Smooth muscle cell (in vitro differentiated cells): ENCODE results near the gene RETSAT. TPM values are rescaled to one million over a fixed set of nuclear protein-coding genes. Genes with fewer than 3 reads are reported as not detected.

ENCODE experiments used
- DNase-seq: peaks from one replicate; lab custom pipeline; 2025; ENCODE audit not compliant: unreplicated experiment; lab: John Stamatoyannopoulos, UW
- H2AFZ ChIP-seq: fragments of 200-600 bp; sonication (generic); 2 replicates; pipeline ENCODE4 v1.6.0; 2016; ENCODE audit warnings: antibody characterized with exemption, low read depth, mild to moderate bottlenecking
- H3F3A ChIP-seq: fragments of 200-600 bp; sonication (generic); 2 replicates; pipeline ENCODE4 v1.6.0; 2017; ENCODE audit warnings: antibody characterized with exemption, low read depth
- H3K27ac ChIP-seq: fragments of 200-600 bp; sonication (generic); 2 replicates; pipeline ENCODE4 v1.5.1; 2016; ENCODE audit warnings: low read depth, mild to moderate bottlenecking
- H3K27me3 ChIP-seq: fragments of 200-600 bp; sonication (generic); 2 replicates; pipeline ENCODE4 v1.6.1; 2016; ENCODE audit warnings: low read depth, mild to moderate bottlenecking
- H3K36me3 ChIP-seq: fragments of 200-600 bp; sonication (generic); 2 replicates; pipeline ENCODE4 v1.5.1; 2016; ENCODE audit warnings: low read depth
- H3K4me1 ChIP-seq: fragments of 200-600 bp; sonication (generic); 2 replicates; pipeline ENCODE4 v1.5.1; 2016; ENCODE audit warnings: low read depth
- H3K4me2 ChIP-seq: fragments of 200-600 bp; sonication (generic); 2 replicates; pipeline ENCODE4 v1.6.0; 2016; ENCODE audit warnings: mild to moderate bottlenecking
- H3K4me3 ChIP-seq: fragments of 200-600 bp; sonication (generic); 2 replicates; pipeline ENCODE4 v1.5.1; 2016; ENCODE audit warnings: mild to moderate bottlenecking
- H3K79me2 ChIP-seq: fragments of 200-600 bp; sonication (generic); 2 replicates; pipeline ENCODE4 v1.6.0; 2016; ENCODE audit warnings: low read depth, mild to moderate bottlenecking
- H3K9ac ChIP-seq: fragments of 200-600 bp; sonication (generic); 2 replicates; pipeline ENCODE4 v1.6.0; 2016; ENCODE audit warnings: low read depth
- H3K9me3 ChIP-seq: fragments of 200-600 bp; sonication (generic); replicated peaks from 2 replicates; pipeline ENCODE4 v1.5.1; 2016; ENCODE audit warnings: low read depth
- H4K20me1 ChIP-seq: fragments of 200-600 bp; sonication (generic); 2 replicates; pipeline ENCODE4 v1.6.0; 2016; ENCODE audit warnings: low read depth
- WGBS: methylation state at CpG from one replicate; pipeline ENCODE4 v1.1.7; 2016; ENCODE audit warnings: low lambda C conversion rate; 5-methylcytosine and 5-hydroxymethylcytosine counted together
- polyA plus RNA-seq: library from polyadenylated mRNA; unstranded; fragments of >200 nt; fragmentation: Nextera tagmentation; extraction: Ambion mirVana; gene quantifications from 2 replicates; pipeline ENCODE4 v1.2.1, GENCODE V29; 2016
- total RNA-seq: library from RNA; depleted of rRNA; stranded (reverse); fragments of >200 nt; gene quantifications from 2 replicates; pipeline ENCODE4 v1.2.3, GENCODE V29; 2014
- TF ChIP-seq, protein P1 (sequence below): fragments of 200-600 bp; sonication (generic); IDR thresholded peaks from 2 replicates; pipeline ENCODE4 v1.5.1; 2017; ENCODE audit warnings: borderline replicate concordance, mild to moderate bottlenecking, antibody characterized with exemption; ENCODE audit not compliant: insufficient read depth, poor library complexity, severe bottlenecking

RETSAT gene
- total and polyA plus RNA-seq, 2 experiments from 2014 or later = 17.9 to 29.9 TPM

DNA sequence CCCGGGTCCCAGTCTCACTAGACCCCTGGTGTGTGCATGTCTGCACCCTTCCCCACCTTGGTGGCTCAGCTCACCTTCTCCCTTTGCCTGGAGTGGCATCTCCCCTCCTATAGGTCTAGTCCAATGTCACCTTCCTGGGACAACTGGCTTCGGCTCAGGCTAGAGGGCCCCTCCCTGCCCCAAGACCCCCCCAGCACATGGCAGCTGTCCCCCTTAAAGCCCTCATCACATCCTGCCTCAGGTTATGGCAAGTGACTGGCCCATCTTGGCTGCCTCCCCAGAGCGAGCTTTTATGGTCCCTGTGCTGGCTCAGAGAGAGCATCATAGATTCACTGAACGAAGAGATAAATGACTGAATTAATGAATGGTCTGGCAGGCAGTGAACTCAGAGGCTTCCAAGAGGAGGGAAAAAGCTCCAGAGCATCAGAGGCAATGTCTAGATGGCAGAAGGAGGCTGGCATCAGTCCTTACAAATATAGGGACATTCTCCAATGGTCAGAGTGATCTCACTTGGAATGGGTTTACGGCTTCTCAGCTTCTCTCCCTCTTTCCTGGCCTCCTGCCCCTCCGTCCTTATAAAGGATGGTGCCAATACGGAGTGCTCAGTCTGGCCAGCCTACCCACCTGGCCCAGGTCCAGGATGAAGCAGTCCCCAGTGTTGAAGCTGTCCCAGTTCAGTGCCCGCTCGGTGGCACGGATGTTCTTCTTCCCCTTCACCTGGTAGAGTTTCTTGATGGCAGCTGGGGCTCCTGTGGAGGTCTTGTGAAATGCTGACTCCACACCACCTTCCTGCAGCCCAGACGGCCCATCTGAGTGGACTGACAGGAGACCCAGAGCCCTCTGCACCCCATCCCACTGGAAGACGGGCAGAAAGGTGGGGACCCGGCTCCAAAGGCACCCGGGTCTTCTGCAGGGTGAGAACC lies 46.5 kb upstream of the RETSAT start:
- H3K4me1 ChIP-seq = no peaks in the 10 kb centered on the region
- H3K36me3 ChIP-seq = no peaks in the 10 kb centered on the region
- DNase-seq = no peak
- H3K4me3 ChIP-seq = no peak overlapping the region
- H3K27ac ChIP-seq = no peak overlapping the region
- no peak overlapping the region for H2AFZ ChIP-seq
- TF ChIP-seq, protein P1, sequence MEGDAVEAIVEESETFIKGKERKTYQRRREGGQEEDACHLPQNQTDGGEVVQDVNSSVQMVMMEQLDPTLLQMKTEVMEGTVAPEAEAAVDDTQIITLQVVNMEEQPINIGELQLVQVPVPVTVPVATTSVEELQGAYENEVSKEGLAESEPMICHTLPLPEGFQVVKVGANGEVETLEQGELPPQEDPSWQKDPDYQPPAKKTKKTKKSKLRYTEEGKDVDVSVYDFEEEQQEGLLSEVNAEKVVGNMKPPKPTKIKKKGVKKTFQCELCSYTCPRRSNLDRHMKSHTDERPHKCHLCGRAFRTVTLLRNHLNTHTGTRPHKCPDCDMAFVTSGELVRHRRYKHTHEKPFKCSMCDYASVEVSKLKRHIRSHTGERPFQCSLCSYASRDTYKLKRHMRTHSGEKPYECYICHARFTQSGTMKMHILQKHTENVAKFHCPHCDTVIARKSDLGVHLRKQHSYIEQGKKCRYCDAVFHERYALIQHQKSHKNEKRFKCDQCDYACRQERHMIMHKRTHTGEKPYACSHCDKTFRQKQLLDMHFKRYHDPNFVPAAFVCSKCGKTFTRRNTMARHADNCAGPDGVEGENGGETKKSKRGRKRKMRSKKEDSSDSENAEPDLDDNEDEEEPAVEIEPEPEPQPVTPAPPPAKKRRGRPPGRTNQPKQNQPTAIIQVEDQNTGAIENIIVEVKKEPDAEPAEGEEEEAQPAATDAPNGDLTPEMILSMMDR = no peak
- no peak overlapping the region for H3K4me2 ChIP-seq
- no peaks in the 10 kb centered on the region for H3K27me3 ChIP-seq
- WGBS = 94% methylated on average over 14 of the region's 14 CpGs
- no peaks in the 10 kb centered on the region for H3F3A ChIP-seq
- no peaks in the 10 kb centered on the region for H4K20me1 ChIP-seq
- no peak overlapping the region for H3K9ac ChIP-seq
- H3K9me3 ChIP-seq = no peaks in the 10 kb centered on the region
- H3K79me2 ChIP-seq = peaks cover 13% of the 10 kb centered on the region

DNA sequence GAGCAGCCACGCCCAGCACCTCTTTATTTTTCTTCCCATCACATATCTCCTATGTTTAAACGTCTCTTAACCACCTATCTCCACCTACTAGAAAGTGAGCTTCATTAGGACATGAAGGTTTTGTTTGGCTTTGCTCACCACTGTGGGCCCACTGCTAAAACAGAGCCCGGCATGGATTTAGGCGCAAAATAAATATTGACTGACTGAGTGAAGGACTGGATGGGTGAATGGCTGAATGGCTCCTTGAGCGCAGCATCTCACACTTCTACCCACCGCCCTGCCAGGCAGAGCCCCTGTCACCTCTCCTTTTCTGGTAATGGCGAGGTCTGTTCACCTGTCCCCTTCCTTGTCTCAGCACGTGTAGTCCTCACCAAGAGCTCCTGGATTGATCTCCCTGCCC lies 45.7 kb upstream of the RETSAT start:
- H3K4me1 ChIP-seq = no peaks in the 10 kb centered on the region

DNA sequence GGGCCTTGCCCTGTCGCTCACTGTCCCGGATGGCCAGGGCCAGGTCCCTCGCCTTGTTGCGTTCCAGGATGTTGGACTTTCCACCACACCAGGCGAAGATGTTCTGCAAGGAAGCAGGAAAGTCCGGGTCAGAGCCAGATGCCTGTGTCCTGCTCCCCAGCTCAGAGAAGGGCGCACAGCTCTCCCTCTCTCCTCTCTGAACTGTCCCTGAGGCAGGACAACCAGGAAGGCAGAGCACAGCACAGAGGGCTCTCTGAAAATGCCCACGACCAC lies 44.8 kb upstream of the RETSAT start:
- no peak overlapping the region for H3K4me2 ChIP-seq
- DNase-seq = no peak
- no peaks in the 10 kb centered on the region for H4K20me1 ChIP-seq
- no peaks in the 10 kb centered on the region for H3K27me3 ChIP-seq
- H3K4me1 ChIP-seq = no peaks in the 10 kb centered on the region
- H3K9me3 ChIP-seq = no peaks in the 10 kb centered on the region
- H3K79me2 ChIP-seq = peaks cover 4% of the 10 kb centered on the region
- no peaks in the 10 kb centered on the region for H3F3A ChIP-seq
- H3K36me3 ChIP-seq = no peaks in the 10 kb centered on the region
- WGBS = 94% methylated on average over 8 of the region's 8 CpGs
- H3K4me3 ChIP-seq = no peak overlapping the region
- no peak overlapping the region for H3K27ac ChIP-seq
- H2AFZ ChIP-seq = no peak overlapping the region
- no peak overlapping the region for H3K9ac ChIP-seq
- TF ChIP-seq, protein P1 = no peak

More for the DNA sequence above, 45.7 kb upstream of the RETSAT start:
- Histone ChIP-seq H3K4me2 (no peak overlapping the region), H3K27ac (no peak overlapping the region), H3K36me3 (no peaks in the 10 kb centered on the region), H3K79me2 (peaks cover 10% of the 10 kb centered on the region), H3K9ac (no peak overlapping the region), H4K20me1 (no peaks in the 10 kb centered on the region), H3K4me3 (no peak overlapping the region), H2AFZ (no peak overlapping the region), H3K9me3 (no peaks in the 10 kb centered on the region), H3K27me3 (no peaks in the 10 kb centered on the region), H3F3A (no peaks in the 10 kb centered on the region)
- 97% methylated on average over 8 of the region's 8 CpGs for WGBS
- TF ChIP-seq, protein P1 = no peak
- no peak for DNase-seq
